ENCODE measurements around the gene PLSCR2. TPM values are rescaled to one million over a fixed set of nuclear protein-coding genes. Genes with fewer than 3 reads are reported as not detected.

The PLSCR2 gene
- total RNA-seq, 1 experiment from 2014 or later: not detected

- intact Hi-C loops (cut with micrococcal nuclease): no loop called here
Observed at GRCh38 chr3:146464005-146464595, 5.3 kb downstream of the PLSCR2 start.

More at GRCh38 chr3:146464005-146464595, 5.3 kb downstream of the PLSCR2 start:
- Histone ChIP-seq H2AFZ (ENCODE audit: low read depth, low read length, poor library complexity, severe bottlenecking) (no peak overlapping the region), H3K27me3 (ENCODE audit: insufficient read depth, low read length) (no peaks in the 10 kb centered on the region), H3K9me3 (ENCODE audit: control insufficient read depth in 1 of 2, insufficient read depth in 1 of 2, low read depth in 1 of 2, low read length in 2 of 2) (no peaks in the 10 kb centered on the region), H3K4me3 (replicated peaks in 1 of 2; ENCODE audit: low read depth in 1 of 2, low read length in 2 of 2) (no peak overlapping the region), H3K4me1 (ENCODE audit: control insufficient read depth in 1 of 2, insufficient read depth in 2 of 2, low read length in 2 of 2) (no peaks in the 10 kb centered on the region), H3K9me2 (ENCODE audit: insufficient read depth) (no peaks in the 10 kb centered on the region), H3K79me2 (ENCODE audit: insufficient read depth, low read length) (no peaks in the 10 kb centered on the region), H3K27ac (ENCODE audit: low read depth, low read length) (no peak overlapping the region), H3K36me3 (ENCODE audit: control insufficient read depth in 1 of 2, insufficient read depth in 2 of 2, low read length in 2 of 2) (no peaks in the 10 kb centered on the region), H3K4me2 (ENCODE audit: low read length) (no peak overlapping the region), H3K9ac (ENCODE audit: low read length) (no peak overlapping the region), H4K20me1 (ENCODE audit: insufficient read depth) (no peaks in the 10 kb centered on the region)
- ChIA-PET POLR2A (no interaction called here), RAD21 (ENCODE audit: low non-redundant PET in 1 of 2, low total read pairs in 2 of 2, uncharacterized antibody in 2 of 2, unreplicated experiment in 2 of 2) (no interaction called here), CTCF (no interaction called here)
- BruUV-seq (replicated peaks): no TSS peak
- TF ChIP-seq TCF7L2 (IDR thresholded peaks at IDR 0.05; ENCODE audit: borderline replicate concordance, extremely low read depth, insufficient read depth, insufficient read length) (no peak), RAD21 (IDR thresholded peaks at IDR 0.05; ENCODE audit: low read depth) (no peak), CTCF (IDR thresholded peaks at IDR 0.05 in 2 of 3, conservative IDR thresholded peaks at IDR 0.05 in 1 of 3; ENCODE audit: borderline replicate concordance in 1 of 3, insufficient read depth in 1 of 3, low read depth in 2 of 3, low read length in 2 of 3) (no peak), ATF3 (IDR thresholded peaks at IDR 0.05) (no peak), EZH2 (IDR thresholded peaks at IDR 0.05) (no peak), REST (IDR thresholded peaks at IDR 0.05; ENCODE audit: low read depth) (no peak), CEBPB (IDR thresholded peaks at IDR 0.05; ENCODE audit: low read depth) (no peak), FOSL1 (IDR thresholded peaks at IDR 0.05; ENCODE audit: low read depth) (no peak), MAX (IDR thresholded peaks at IDR 0.05) (no peak), CBX3 (IDR thresholded peaks at IDR 0.05; ENCODE audit: low read depth) (no peak), ZBTB33 (IDR thresholded peaks at IDR 0.05; ENCODE audit: extremely low read depth, insufficient replicate concordance, low read length) (no peak), JUND (IDR thresholded peaks at IDR 0.05) (no peak), POLR2A (IDR thresholded peaks at IDR 0.05; ENCODE audit: borderline replicate concordance, extremely low read depth, insufficient read depth, insufficient read length) (no peak), SRF (IDR thresholded peaks at IDR 0.05; ENCODE audit: low read depth) (no peak), ELF1 (IDR thresholded peaks at IDR 0.05; ENCODE audit: borderline replicate concordance, low read depth) (no peak), SP1 (IDR thresholded peaks at IDR 0.05; ENCODE audit: low read depth) (no peak), EGR1 (IDR thresholded peaks at IDR 0.05; ENCODE audit: low read depth) (no peak), EZH2phosphoT487 (IDR thresholded peaks at IDR 0.05; ENCODE audit: borderline replicate concordance) (no peak)
- ATAC-seq: no peak
- no peak for DNase-seq (ENCODE audit: low read depth, low spot score)
